ENCODE results near the gene SLC35F1.

The SLC35F1 gene

DNA sequence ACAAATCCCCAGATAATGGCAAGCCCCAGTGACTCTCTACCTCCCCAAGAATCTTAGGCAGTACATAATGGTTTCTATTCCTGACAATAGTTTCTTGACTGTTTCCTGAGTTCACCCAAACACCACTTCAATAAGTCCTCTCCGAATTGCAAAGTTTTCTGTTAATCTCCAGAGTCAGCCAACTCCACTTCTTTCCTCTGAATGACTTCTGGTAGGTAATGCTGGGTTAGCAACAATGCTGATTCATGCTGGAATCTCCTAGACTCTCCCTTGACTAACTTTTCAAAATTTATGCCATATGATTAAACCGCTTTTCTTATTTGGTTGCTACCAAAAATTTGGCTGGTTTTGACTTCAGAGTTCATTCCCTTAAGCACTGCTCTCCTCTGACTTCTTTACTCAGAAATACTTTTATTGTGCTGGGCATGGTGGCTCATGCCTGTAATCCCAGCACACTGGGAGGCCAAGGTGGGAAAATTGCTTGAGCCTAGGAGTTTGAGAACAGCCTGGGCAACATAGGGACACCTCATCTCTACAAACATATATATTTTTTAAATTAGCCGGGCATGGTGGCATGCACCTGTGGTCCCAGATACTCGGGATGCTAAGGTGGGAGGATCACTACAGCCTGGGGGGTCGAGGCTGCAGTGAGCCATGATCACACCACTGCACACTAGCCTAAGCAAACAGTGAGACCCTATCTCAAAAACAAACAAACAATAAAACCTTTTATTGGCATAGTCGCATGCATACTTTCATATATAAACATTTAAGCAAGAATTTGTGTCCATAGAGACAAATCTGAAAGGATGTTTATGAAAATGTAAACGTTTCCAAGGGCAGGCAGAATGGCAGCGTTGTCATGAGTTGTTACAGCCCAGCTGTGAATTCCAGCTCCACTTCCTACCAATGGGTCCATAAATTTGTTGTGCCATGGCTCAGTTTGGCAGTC is 391.7 kb downstream of the SLC35F1 start:
- no peak overlapping the region for H3K4me3 ChIP-seq (ENCODE audit: low read depth, low read length)
- TF ChIP-seq, protein P1, sequence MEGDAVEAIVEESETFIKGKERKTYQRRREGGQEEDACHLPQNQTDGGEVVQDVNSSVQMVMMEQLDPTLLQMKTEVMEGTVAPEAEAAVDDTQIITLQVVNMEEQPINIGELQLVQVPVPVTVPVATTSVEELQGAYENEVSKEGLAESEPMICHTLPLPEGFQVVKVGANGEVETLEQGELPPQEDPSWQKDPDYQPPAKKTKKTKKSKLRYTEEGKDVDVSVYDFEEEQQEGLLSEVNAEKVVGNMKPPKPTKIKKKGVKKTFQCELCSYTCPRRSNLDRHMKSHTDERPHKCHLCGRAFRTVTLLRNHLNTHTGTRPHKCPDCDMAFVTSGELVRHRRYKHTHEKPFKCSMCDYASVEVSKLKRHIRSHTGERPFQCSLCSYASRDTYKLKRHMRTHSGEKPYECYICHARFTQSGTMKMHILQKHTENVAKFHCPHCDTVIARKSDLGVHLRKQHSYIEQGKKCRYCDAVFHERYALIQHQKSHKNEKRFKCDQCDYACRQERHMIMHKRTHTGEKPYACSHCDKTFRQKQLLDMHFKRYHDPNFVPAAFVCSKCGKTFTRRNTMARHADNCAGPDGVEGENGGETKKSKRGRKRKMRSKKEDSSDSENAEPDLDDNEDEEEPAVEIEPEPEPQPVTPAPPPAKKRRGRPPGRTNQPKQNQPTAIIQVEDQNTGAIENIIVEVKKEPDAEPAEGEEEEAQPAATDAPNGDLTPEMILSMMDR (IDR thresholded peaks at IDR 0.05; ENCODE audit: low read depth, low read length), result no peak

- TF ChIP-seq, protein P1 (IDR thresholded peaks at IDR 0.05; ENCODE audit: low read depth, low read length), result no peak
Measured at GRCh38 chr6:118299457-118299856, 392.4 kb downstream of the SLC35F1 start.

GRCh38 chr6:118304321-118304720 is 397.3 kb downstream of the SLC35F1 start:
- H3K4me3 ChIP-seq (ENCODE audit: low read depth, low read length), result no peak overlapping the region
- TF ChIP-seq, protein P1 (IDR thresholded peaks at IDR 0.05; ENCODE audit: low read depth, low read length), result no peak

More at GRCh38 chr6:118299457-118299856, 392.4 kb downstream of the SLC35F1 start:
- no peak overlapping the region for H3K4me3 ChIP-seq (ENCODE audit: low read depth, low read length)

DNA sequence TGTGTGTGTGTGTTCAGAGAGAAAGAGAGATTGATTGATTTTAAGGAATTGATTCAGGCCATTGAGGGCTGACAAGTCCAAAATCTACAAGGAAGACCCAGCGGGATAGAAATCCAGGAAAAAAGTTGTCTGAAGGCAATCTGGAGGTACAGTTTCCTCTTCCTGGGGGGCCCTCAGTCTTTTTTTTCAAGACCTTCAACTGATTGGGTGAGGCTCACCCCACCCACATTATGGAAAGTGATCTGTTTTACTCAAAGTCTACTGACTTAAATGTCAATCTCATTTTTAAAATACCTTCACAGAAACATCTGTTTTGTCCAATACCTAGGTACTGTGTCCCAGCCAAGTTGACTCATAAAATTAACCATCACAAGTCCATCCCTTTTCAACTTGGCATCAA is 398.0 kb downstream of the SLC35F1 start:
- TF ChIP-seq, protein P1 (IDR thresholded peaks at IDR 0.05; ENCODE audit: low read depth, low read length), result no peak
- no peak overlapping the region for H3K4me3 ChIP-seq (ENCODE audit: low read depth, low read length)

- H3K4me3 ChIP-seq (ENCODE audit: low read depth, low read length), result no peak overlapping the region
- TF ChIP-seq, protein P1 (IDR thresholded peaks at IDR 0.05; ENCODE audit: low read depth, low read length), result no peak
Measured at GRCh38 chr6:118306392-118307238, 399.6 kb downstream of the SLC35F1 start.

DNA sequence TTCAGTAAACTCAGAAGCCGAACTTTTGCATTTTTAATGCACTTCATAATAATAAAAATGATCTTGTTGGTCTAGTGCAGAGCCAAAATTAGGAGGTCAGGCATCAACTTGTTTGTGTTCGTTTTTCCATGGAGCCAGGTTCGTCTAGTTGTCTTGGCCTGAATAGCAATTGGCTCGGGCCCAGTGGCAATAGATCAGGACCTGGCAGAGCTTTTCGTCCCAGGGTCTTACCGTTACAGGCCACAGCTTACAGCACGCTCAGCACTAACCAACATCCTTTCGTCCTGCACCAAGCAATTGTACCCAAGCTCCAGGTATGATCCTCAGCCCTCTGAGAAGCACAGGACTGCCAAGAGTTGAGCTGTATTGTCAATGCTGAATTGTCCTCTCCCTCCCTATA is 400.5 kb downstream of the SLC35F1 start:
- TF ChIP-seq, protein P1 (IDR thresholded peaks at IDR 0.05; ENCODE audit: low read depth, low read length), result no peak

More for the DNA sequence above, 400.5 kb downstream of the SLC35F1 start:
- no peak overlapping the region for H3K4me3 ChIP-seq (ENCODE audit: low read depth, low read length)
